HepG2 (cell line): ENCODE results near the gene TMEM121. TPM values are rescaled to one million over a fixed set of nuclear protein-coding genes. Genes with fewer than 3 reads are reported as not detected.

Source experiments
- HDAC6 ChIP-seq: fragments of 200-600 bp; sonication (generic); IDR thresholded peaks from 2 replicates; pipeline ENCODE4 v1.7.0; 2017; ENCODE audit warnings: mild to moderate bottlenecking, antibody characterized with exemption, low read length, low read depth
- HOXD1 ChIP-seq: sonication (generic); formaldehyde crosslinking; IDR thresholded peaks from 2 replicates; pipeline ENCODE4 v1.5.0; 2020; ENCODE audit warnings: missing genetic modification reagents
- NAIF1 ChIP-seq: sonication (generic); formaldehyde crosslinking; IDR thresholded peaks from 2 replicates; pipeline ENCODE4 v1.5.0; 2020; ENCODE audit warnings: mild to moderate bottlenecking, missing genetic modification reagents, borderline replicate concordance
- NCOR1 ChIP-seq: fragments of 200-600 bp; sonication (generic); IDR thresholded peaks from 2 replicates; pipeline ENCODE4 v1.7.0; 2017; ENCODE audit warnings: antibody characterized with exemption, low read length, borderline replicate concordance
- NR3C1 ChIP-seq: sonication (generic); formaldehyde crosslinking; IDR thresholded peaks from 2 replicates; pipeline ENCODE4 v1.4.0; 2020; ENCODE audit warnings: missing genetic modification reagents
- PCBP1 ChIP-seq: fragments of 200-400 bp; formaldehyde crosslinking; IDR thresholded peaks from 2 replicates; pipeline ENCODE4 v1.6.1; 2017; ENCODE audit warnings: mild to moderate bottlenecking, low read depth, low read length, borderline replicate concordance
- TBX3 ChIP-seq: fragments of 450-650 bp; IDR thresholded peaks from 2 replicates; pipeline ENCODE4 v1.6.1; 2017; ENCODE audit warnings: antibody characterized with exemption, mild to moderate bottlenecking, inconsistent platforms, borderline replicate concordance
- THAP11 ChIP-seq: IDR thresholded peaks from 2 replicates; pipeline ENCODE4 v1.6.1; 2016; ENCODE audit warnings: missing biosample characterization, missing genetic modification reagents
- ZC3H13 ChIP-seq: sonication (generic); formaldehyde crosslinking; IDR thresholded peaks from 2 replicates; pipeline ENCODE4 v1.8.1; 2023; ENCODE audit warnings: mild to moderate bottlenecking, missing genetic modification reagents, moderate library complexity
- ZNF180 ChIP-seq: sonication (generic); formaldehyde crosslinking; IDR thresholded peaks from 2 replicates; pipeline ENCODE4 v1.4.0; 2020; ENCODE audit warnings: low read depth, missing genetic modification reagents, borderline replicate concordance
- ZNF703 ChIP-seq: sonication (generic); formaldehyde crosslinking; IDR thresholded peaks from 2 replicates; pipeline ENCODE4 v1.5.1; 2020; ENCODE audit warnings: missing genetic modification reagents, mild to moderate bottlenecking, moderate library complexity, borderline replicate concordance
- ZNF790 ChIP-seq: sonication (generic); formaldehyde crosslinking; IDR thresholded peaks from 2 replicates; pipeline ENCODE4 v1.8.0; 2022; ENCODE audit warnings: missing genetic modification reagents, mild to moderate bottlenecking, borderline replicate concordance
- ZNF850 ChIP-seq: sonication (generic); formaldehyde crosslinking; conservative IDR thresholded peaks from 2 replicates; pipeline ENCODE4 v1.9.0; 2021; ENCODE audit warnings: mild to moderate bottlenecking, missing genetic modification reagents
- ZSCAN29 ChIP-seq: sonication (generic); formaldehyde crosslinking; conservative IDR thresholded peaks from 2 replicates; pipeline ENCODE4 v1.4.0; 2020; ENCODE audit warnings: mild to moderate bottlenecking, missing genetic modification reagents
- polyA plus RNA-seq, 8 experiments: library from polyadenylated mRNA; depleted of rRNA in 3 of 8; stranded (reverse) in 7 of 8; unstranded in 1 of 8; fragments of >200 nt; fragmentation: Illumina TruSeq in 4 of 8; extraction: Trizol in 4 of 8; gene quantifications; 2 replicates each; pipeline versions ENCODE4 v1.2.1 to v1.2.3, GENCODE V29; 2011 to 2016; ENCODE audit warnings: low read depth in 4 of 8, missing spikeins in 1 of 8, mixed read lengths in 1 of 8; ENCODE audit not compliant: insufficient read depth in 1 of 8
- total RNA-seq, 5 experiments: library from RNA; depleted of rRNA; stranded (reverse); fragments of >200 nt; fragmentation: Illumina TruSeq; extraction: Trizol; gene quantifications; 2 replicates each; pipeline ENCODE4 v1.2.3, GENCODE V29; 2016; ENCODE audit warnings: low read depth in 1 of 5
- TF ChIP-seq, protein P1 (sequence below), 2 experiments: fragments of 450-650 bp in 1 of 2; sonication (generic) in 1 of 2; formaldehyde crosslinking in 1 of 2; IDR thresholded peaks; 2 replicates each; pipeline versions ENCODE4 v1.6.1 to v1.8.0; 2016 to 2022; ENCODE audit warnings: antibody characterized with exemption in 1 of 2, mild to moderate bottlenecking in 1 of 2, missing genetic modification reagents in 1 of 2
- TF ChIP-seq, protein P2 (sequence below): sonication (generic); formaldehyde crosslinking; IDR thresholded peaks from 2 replicates; pipeline ENCODE4 v1.5.1; 2020; ENCODE audit warnings: mild to moderate bottlenecking, missing genetic modification reagents, moderate library complexity

The TMEM121 gene
- total and polyA plus RNA-seq, 2 of the 13 experiments (the other 11 are each of a cell fraction or from before 2014, with no cell fraction given): 6.6 to 19.0 TPM

DNA sequence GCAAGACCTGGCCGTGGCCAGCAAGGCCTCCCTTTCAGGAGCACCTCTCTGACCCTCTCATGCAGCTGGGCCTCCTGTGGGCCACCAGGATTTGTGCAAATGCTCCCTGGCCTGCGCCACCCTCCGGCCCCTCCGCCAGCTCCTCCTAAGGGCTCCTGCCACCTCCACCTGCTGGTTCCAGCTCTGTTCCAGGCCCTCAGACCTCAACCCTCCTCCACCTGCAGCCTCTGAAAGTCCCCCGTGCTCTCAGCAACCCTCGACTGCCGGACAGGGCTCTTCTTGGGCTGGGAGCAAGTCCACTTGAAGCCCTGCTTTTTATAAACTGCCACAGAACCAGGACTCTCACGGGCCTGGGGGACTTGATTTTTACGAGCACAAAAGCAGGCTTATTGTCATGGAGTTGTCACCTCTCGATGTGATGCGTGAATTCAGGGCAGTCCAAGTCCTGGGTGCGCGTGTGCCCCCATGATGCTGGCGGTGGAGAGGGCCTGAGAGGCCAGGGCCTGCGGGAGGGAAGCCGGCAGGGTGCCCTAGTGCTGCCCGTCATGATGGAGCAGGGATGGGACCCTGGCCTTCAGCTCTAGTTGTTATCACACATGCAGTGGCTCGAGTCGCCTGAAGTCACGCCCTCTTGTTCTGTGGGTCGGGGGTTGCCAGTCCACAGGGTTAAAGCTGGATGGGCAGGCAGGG is 26.2 kb upstream of the TMEM121 start (continued):
- TF ChIP-seq, protein P1, sequence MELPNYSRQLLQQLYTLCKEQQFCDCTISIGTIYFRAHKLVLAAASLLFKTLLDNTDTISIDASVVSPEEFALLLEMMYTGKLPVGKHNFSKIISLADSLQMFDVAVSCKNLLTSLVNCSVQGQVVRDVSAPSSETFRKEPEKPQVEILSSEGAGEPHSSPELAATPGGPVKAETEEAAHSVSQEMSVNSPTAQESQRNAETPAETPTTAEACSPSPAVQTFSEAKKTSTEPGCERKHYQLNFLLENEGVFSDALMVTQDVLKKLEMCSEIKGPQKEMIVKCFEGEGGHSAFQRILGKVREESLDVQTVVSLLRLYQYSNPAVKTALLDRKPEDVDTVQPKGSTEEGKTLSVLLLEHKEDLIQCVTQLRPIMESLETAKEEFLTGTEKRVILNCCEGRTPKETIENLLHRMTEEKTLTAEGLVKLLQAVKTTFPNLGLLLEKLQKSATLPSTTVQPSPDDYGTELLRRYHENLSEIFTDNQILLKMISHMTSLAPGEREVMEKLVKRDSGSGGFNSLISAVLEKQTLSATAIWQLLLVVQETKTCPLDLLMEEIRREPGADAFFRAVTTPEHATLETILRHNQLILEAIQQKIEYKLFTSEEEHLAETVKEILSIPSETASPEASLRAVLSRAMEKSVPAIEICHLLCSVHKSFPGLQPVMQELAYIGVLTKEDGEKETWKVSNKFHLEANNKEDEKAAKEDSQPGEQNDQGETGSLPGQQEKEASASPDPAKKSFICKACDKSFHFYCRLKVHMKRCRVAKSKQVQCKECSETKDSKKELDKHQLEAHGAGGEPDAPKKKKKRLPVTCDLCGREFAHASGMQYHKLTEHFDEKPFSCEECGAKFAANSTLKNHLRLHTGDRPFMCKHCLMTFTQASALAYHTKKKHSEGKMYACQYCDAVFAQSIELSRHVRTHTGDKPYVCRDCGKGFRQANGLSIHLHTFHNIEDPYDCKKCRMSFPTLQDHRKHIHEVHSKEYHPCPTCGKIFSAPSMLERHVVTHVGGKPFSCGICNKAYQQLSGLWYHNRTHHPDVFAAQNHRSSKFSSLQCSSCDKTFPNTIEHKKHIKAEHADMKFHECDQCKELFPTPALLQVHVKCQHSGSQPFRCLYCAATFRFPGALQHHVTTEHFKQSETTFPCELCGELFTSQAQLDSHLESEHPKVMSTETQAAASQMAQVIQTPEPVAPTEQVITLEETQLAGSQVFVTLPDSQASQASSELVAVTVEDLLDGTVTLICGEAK (IDR thresholded peaks at IDR 0.05): no peak
- TF ChIP-seq, protein P1 (CRISPR knock-in tag; IDR thresholded peaks at IDR 0.05): 0 out of 2 replicates have a peak, but pooled peaks have one; percentile 2
- no peak for TF ChIP-seq NAIF1 (CRISPR knock-in tag)
- 0 out of 2 replicates have a peak, but pooled peaks have one; percentile 11 for TF ChIP-seq ZC3H13 (CRISPR knock-in tag)
- 0 out of 2 replicates have a peak, but pooled peaks have one; percentile 17 for TF ChIP-seq ZNF703 (CRISPR knock-in tag)
- TF ChIP-seq ZNF790: peak; percentile 34; the same call in 1 of the 2 replicates
- TF ChIP-seq ZSCAN29: no peak
- TF ChIP-seq ZNF850 (CRISPR knock-in tag): no peak
- no peak for TF ChIP-seq HDAC6
- TF ChIP-seq ZNF180 (CRISPR knock-in tag): no peak
- no peak for TF ChIP-seq NR3C1 (CRISPR knock-in tag)
- no peak for TF ChIP-seq THAP11 (CRISPR knock-in tag)
- TF ChIP-seq TBX3: no peak
- no peak for TF ChIP-seq NCOR1
- TF ChIP-seq HOXD1: no peak
- TF ChIP-seq, protein P2, sequence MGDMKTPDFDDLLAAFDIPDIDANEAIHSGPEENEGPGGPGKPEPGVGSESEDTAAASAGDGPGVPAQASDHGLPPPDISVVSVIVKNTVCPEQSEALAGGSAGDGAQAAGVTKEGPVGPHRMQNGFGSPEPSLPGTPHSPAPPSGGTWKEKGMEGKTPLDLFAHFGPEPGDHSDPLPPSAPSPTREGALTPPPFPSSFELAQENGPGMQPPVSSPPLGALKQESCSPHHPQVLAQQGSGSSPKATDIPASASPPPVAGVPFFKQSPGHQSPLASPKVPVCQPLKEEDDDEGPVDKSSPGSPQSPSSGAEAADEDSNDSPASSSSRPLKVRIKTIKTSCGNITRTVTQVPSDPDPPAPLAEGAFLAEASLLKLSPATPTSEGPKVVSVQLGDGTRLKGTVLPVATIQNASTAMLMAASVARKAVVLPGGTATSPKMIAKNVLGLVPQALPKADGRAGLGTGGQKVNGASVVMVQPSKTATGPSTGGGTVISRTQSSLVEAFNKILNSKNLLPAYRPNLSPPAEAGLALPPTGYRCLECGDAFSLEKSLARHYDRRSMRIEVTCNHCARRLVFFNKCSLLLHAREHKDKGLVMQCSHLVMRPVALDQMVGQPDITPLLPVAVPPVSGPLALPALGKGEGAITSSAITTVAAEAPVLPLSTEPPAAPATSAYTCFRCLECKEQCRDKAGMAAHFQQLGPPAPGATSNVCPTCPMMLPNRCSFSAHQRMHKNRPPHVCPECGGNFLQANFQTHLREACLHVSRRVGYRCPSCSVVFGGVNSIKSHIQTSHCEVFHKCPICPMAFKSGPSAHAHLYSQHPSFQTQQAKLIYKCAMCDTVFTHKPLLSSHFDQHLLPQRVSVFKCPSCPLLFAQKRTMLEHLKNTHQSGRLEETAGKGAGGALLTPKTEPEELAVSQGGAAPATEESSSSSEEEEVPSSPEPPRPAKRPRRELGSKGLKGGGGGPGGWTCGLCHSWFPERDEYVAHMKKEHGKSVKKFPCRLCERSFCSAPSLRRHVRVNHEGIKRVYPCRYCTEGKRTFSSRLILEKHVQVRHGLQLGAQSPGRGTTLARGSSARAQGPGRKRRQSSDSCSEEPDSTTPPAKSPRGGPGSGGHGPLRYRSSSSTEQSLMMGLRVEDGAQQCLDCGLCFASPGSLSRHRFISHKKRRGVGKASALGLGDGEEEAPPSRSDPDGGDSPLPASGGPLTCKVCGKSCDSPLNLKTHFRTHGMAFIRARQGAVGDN (CRISPR knock-in tag): peak; percentile 1
- TF ChIP-seq PCBP1: no peak
